Measurements from ENCODE around the gene EEF1G. TPM values are rescaled to one million over a fixed set of nuclear protein-coding genes. Genes with fewer than 3 reads are reported as not detected.
A peak's percentile ranks its signal among the peaks of the same experiment; 100 is the strongest.

The EEF1G gene
- total and polyA plus RNA-seq, 9 of the 15 experiments (the other 6 are each of a cell fraction or from before 2014, with no cell fraction given), result 985 to 2,349 (median 2,035) TPM

GRCh38 chr11:62593434-62594044 is 19.8 kb upstream of the EEF1G start (continued):
- TF ChIP-seq NR2C1 (IDR thresholded peaks at IDR 0.05), result no peak
- no peak for TF ChIP-seq NR2C1 (tag; IDR thresholded peaks at IDR 0.05)
- no peak for TF ChIP-seq CEBPB (tag; IDR thresholded peaks at IDR 0.05)
- peak; percentile 69; the same call in 1 of the 2 replicates for TF ChIP-seq ZNF511 (CRISPR knock-in tag; IDR thresholded peaks at IDR 0.05)
- TF ChIP-seq ZNF124 (CRISPR knock-in tag; IDR thresholded peaks at IDR 0.05), result no peak
- no peak for TF ChIP-seq MCM5 (IDR thresholded peaks at IDR 0.05; ENCODE audit: low read depth)
- TF ChIP-seq ETS2 (tag; IDR thresholded peaks at IDR 0.05; ENCODE audit: borderline replicate concordance, poor library complexity, severe bottlenecking), result no peak
- no peak for TF ChIP-seq MIER1 (IDR thresholded peaks at IDR 0.05; ENCODE audit: low read depth)
- no peak for TF ChIP-seq PBX2 (CRISPR knock-in tag; IDR thresholded peaks at IDR 0.05; ENCODE audit: low read depth)
- TF ChIP-seq PBX2 (tag; conservative IDR thresholded peaks at IDR 0.05; ENCODE audit: low read depth), result no peak
- no peak for TF ChIP-seq MITF (IDR thresholded peaks at IDR 0.05)
- no peak for TF ChIP-seq U2AF2 (optimal IDR thresholded peaks at IDR 0.05; ENCODE audit: low read depth, low read length)
- no peak for TF ChIP-seq TAF7 (tag; IDR thresholded peaks at IDR 0.05)
- TF ChIP-seq ARID4B (CRISPR knock-in tag; IDR thresholded peaks at IDR 0.05), result peak; percentile 61; the same call in 1 of the 2 replicates

All from K562 (cell line).